Astrocyte of the cerebellum (primary cell): ENCODE measurements around the gene UNC79.

Experiments used
- DNase-seq: peaks from one replicate; pipeline ENCODE4 v3.0.0-alpha.2; 2011; ENCODE audit warnings: low read depth
- H3K4me3 ChIP-seq: 2 replicates; pipeline ENCODE4 v1.5.1; 2011; ENCODE audit warnings: mild to moderate bottlenecking, low read depth, low read length, moderate library complexity
- in situ Hi-C: cut with HindIII; loops from 2 replicates; pipeline ENCODE4 v1.10.0; 2017; ENCODE audit warnings: low sequenced_read_pairs
- TF ChIP-seq, protein P1 (sequence below): IDR thresholded peaks from 2 replicates; pipeline ENCODE4 v1.5.1; 2012; ENCODE audit warnings: low read length, low read depth, moderate library complexity, mild to moderate bottlenecking; ENCODE audit errors: missing control alignments

The UNC79 gene

DNA sequence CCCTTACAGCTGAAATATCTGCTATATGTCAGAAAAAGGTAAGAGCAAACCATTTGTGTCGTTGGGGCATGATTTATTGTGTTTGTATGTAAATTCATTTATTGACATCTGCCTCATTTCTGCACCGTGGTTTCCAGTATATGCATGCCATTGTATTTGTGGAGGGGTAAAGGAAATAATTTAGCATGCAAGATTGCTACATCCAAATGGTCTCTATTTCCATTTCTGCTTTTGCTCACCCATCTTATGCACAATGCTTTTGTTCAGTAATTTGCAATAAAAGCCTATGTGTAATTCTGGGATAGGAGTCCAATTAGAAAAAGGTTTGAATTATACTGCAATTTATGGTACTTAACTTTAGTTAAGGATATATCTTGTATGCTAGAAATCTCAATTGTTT, 101.8 kb downstream of the UNC79 start:
- TF ChIP-seq, protein P1, sequence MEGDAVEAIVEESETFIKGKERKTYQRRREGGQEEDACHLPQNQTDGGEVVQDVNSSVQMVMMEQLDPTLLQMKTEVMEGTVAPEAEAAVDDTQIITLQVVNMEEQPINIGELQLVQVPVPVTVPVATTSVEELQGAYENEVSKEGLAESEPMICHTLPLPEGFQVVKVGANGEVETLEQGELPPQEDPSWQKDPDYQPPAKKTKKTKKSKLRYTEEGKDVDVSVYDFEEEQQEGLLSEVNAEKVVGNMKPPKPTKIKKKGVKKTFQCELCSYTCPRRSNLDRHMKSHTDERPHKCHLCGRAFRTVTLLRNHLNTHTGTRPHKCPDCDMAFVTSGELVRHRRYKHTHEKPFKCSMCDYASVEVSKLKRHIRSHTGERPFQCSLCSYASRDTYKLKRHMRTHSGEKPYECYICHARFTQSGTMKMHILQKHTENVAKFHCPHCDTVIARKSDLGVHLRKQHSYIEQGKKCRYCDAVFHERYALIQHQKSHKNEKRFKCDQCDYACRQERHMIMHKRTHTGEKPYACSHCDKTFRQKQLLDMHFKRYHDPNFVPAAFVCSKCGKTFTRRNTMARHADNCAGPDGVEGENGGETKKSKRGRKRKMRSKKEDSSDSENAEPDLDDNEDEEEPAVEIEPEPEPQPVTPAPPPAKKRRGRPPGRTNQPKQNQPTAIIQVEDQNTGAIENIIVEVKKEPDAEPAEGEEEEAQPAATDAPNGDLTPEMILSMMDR = no peak
- in situ Hi-C loops = no loop called here
- no peak overlapping the region for H3K4me3 ChIP-seq
- DNase-seq = no peak

- no peak overlapping the region for H3K4me3 ChIP-seq
- in situ Hi-C loops = no loop called here
- TF ChIP-seq, protein P1 = no peak
- DNase-seq = no peak
Measured at GRCh38 chr14:93533437-93533836, 102.7 kb downstream of the UNC79 start.

DNA sequence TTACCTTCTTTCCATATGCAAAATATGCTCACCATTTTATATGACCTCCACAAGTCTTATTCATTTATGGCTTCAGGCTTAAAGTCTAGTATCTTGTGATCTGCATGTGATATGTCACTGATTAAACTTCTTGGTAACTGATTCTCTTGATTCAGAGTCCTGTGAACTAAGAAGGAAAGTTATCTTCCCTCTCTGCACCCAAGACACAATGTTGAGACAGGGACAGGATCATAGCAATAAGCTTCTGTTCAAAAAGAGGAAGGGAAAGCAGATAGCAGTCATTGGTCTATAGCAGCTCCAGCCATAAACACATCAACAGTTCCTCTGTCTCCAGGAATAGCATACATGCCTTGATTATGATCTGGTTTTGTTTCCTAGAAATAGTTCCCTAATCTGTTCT, 103.1 kb downstream of the UNC79 start:
- TF ChIP-seq, protein P1 = no peak
- DNase-seq = no peak
- no peak overlapping the region for H3K4me3 ChIP-seq
- in situ Hi-C loops = no loop called here

- in situ Hi-C loops = no loop called here
- TF ChIP-seq, protein P1 = no peak
- DNase-seq = no peak
- H3K4me3 ChIP-seq = no peak overlapping the region
Measured at GRCh38 chr14:93535537-93535936, 104.8 kb downstream of the UNC79 start.

DNA sequence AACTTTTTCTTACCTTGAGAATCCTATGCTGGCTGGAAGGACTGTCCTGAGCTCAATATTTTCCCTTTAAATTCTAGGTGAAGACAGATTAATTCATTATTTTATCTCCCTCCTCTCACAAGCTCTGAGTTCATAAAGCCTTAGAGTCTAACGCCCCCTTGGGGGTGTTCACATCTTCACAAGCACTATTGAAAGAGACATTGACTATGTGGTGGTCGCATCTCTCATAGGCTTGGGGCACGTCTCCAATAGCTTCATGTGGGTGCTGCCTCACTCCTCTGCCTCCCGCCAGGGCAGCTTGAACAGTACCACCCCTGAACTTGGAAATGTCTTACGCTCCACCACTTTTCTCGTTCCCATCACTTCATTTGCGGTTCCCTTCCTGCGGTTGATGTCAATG, 106.2 kb downstream of the UNC79 start:
- no peak for DNase-seq
- in situ Hi-C loops = no loop called here
- TF ChIP-seq, protein P1 = no peak
- H3K4me3 ChIP-seq = no peak overlapping the region

- DNase-seq = no peak
- no peak overlapping the region for H3K4me3 ChIP-seq
- in situ Hi-C loops = no loop called here
- TF ChIP-seq, protein P1 = no peak
Measured at GRCh38 chr14:93537951-93538350, 107.2 kb downstream of the UNC79 start.

DNA sequence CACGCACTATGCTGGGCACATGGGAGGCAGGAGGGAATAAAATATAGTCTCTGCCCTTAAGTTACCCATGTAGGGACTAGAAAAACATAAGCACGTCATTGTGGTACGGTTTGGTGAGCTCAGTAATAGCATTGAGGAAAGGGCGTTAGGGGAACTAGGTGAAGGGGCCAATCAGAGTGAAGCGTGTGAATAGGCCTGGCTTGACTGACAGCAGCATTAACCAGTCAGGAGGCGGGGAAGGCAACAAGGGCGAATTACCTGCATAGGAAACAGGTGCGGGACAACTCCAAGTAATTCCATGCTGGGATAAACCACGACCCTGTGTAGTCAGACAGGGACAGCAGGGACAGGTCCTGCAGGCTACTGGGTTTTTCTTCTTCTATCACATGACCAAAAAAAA, 107.7 kb downstream of the UNC79 start:
- DNase-seq = no peak
- TF ChIP-seq, protein P1 = no peak
- no peak overlapping the region for H3K4me3 ChIP-seq
- in situ Hi-C loops = no loop called here
